ENCODE measurements around the gene DNAJC30.

GRCh38 chr7:73633323-73633722, 49.9 kb downstream of the DNAJC30 start:
- TF ChIP-seq CTCF (conservative IDR thresholded peaks at IDR 0.05 in 1 of 2, IDR thresholded peaks at IDR 0.05 in 1 of 2; ENCODE audit: low read depth in 1 of 2, low read length in 2 of 2) (no peak), EZH2 (IDR thresholded peaks at IDR 0.05; ENCODE audit: low read length, missing control alignments) (no peak)
